Choroid plexus epithelial cell (primary cell): ENCODE data around the gene GALNT9.
A peak's percentile ranks its signal among the peaks of the same experiment; 100 is the strongest.

Experiments used
- DNase-seq: peaks from one replicate; pipeline ENCODE4 v3.0.0-alpha.2; 2010; ENCODE audit warnings: low read depth
- H3K4me3 ChIP-seq: 2 replicates; pipeline ENCODE4 v1.5.1; 2011; ENCODE audit warnings: low read depth, mild to moderate bottlenecking, control low read depth, low read length, moderate library complexity
- TF ChIP-seq, protein P1 (sequence below): conservative IDR thresholded peaks from 2 replicates; pipeline ENCODE4 v1.5.1; 2011; ENCODE audit warnings: low read depth, mild to moderate bottlenecking, control low read depth, inconsistent platforms, low read length, moderate library complexity

The GALNT9 gene

GRCh38 chr12:132367852-132368251, 38.5 kb upstream of the GALNT9 start:
- H3K4me3 ChIP-seq: no peak overlapping the region

DNA sequence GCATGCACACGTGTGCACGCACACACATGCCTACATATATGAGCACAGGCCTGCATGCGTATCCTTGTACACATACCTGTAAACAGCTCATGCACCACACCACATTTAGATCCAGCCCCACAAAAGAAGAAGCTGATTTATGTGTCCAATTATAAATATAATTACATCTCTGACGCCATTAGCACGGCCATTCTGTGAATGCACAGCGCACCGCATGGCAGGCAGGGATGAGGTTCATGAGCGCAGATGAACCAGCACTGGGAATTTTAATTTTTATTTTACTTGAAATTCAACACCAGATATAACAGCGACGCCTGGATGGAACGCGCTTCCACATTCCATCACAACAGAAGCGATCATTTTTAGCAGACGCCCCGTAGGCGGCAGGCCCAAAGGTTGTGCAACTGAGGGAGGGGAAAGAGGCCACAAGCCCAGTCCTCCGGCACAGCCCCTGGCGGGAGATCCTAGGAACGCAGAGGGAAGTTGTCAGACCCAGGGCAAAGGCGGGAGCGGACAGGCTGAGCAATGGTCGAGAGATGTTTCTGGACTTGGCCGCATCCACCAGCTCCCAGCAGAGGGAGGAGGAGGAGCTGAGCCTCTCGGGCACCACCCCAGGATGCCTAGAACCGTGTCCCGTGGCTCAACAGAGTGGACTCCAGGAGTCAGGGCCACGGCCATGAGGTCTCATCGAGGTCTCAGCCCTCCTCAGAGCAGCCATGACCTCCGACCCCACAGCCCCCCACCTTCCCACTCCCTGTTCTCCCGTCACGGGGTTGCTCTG, 37.9 kb upstream of the GALNT9 start:
- no peak overlapping the region for H3K4me3 ChIP-seq
- TF ChIP-seq, protein P1, sequence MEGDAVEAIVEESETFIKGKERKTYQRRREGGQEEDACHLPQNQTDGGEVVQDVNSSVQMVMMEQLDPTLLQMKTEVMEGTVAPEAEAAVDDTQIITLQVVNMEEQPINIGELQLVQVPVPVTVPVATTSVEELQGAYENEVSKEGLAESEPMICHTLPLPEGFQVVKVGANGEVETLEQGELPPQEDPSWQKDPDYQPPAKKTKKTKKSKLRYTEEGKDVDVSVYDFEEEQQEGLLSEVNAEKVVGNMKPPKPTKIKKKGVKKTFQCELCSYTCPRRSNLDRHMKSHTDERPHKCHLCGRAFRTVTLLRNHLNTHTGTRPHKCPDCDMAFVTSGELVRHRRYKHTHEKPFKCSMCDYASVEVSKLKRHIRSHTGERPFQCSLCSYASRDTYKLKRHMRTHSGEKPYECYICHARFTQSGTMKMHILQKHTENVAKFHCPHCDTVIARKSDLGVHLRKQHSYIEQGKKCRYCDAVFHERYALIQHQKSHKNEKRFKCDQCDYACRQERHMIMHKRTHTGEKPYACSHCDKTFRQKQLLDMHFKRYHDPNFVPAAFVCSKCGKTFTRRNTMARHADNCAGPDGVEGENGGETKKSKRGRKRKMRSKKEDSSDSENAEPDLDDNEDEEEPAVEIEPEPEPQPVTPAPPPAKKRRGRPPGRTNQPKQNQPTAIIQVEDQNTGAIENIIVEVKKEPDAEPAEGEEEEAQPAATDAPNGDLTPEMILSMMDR: peak; percentile 27
- DNase-seq: peak; percentile 62

More at GRCh38 chr12:132367852-132368251, 38.5 kb upstream of the GALNT9 start:
- no peak for DNase-seq
- TF ChIP-seq, protein P1: no peak

- H3K4me3 ChIP-seq: no peak overlapping the region
- DNase-seq: no peak
- TF ChIP-seq, protein P1: no peak
Observed at GRCh38 chr12:132366341-132366861, 37.0 kb upstream of the GALNT9 start.

DNA sequence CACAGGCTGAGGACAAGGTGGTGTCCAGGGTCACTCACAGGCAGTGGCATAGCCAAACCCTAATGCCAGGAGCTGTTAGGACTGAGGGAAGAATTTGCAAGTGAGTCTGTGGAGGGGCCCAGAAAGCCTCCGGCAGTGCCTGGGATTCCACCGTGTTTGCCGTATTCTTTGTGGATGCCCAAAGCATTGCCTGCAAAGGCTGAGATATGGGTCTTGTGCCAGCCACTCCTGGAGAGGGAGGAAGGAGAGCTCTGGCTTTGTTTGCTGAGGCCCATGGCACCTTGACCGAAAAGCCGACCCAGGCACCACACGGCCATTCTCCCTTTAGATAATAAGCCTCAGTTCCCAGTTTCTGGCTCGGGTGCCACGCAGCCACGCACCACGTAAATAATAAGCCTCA, 35.8 kb upstream of the GALNT9 start:
- no peak for DNase-seq
- H3K4me3 ChIP-seq: no peak overlapping the region
- TF ChIP-seq, protein P1: no peak

DNA sequence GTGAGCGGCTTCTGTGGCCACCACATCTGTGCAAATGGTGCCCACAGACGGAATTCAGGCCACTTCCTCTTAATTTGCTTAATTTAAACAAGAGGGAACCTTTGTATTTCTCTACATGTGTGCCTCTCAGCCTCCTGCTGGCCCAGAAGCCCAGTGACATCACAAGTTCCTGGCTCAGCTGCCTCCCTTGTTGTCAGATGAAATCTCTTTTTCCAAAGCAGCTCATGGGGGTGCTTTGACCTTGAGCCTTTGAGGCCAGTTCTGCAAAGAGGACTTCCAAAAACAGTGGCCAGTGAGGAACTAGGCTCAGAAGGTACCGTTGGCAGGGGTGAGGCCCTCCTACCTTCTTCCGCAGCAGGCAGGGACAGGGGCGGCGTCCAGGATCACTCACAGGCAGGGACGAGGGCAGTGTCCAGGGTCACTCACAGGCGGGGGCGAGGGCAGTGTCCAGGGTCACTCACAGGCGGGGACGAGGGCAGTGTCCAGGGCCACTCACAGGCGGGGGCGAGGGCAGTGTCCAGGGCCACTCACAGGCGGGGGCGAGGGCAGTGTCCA, 35.0 kb upstream of the GALNT9 start:
- TF ChIP-seq, protein P1: no peak
- no peak for DNase-seq
- H3K4me3 ChIP-seq: no peak overlapping the region

DNA sequence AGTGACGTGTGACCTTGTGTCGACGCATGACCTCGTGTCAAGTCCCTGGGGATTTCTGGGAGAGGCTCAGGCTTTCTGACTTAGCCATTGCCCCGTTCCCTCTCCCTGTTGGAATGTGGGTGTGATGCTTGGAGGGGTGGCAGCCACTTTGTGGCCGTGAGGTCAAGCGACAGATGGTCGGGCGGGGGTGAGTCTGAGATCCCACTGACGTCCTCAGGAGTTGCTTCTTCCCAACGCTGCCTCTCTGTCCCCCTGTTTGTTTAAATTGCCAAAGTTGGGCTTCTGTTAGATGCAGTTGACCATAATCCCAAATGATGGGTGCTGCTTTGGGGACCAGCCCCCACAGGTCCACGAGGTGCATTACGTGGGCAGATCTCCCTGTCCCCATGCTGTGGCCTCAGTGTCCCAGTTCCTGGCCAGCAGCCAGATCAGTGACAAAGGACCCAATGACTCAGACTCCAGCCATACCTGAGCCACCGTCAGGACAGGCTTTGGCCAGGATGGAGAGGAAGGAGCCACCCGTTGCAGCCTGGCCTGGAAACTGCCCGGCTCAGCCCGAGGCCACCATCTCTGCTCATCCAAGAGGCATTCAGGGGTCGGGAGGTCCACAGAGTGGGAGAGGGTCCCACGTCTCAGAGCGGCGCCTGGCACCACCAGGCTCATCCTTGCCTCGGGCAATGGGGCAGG, 34.4 kb upstream of the GALNT9 start:
- H3K4me3 ChIP-seq: no peak overlapping the region
- DNase-seq: no peak
- TF ChIP-seq, protein P1: no peak
